Tibial artery (tissue), 4 donors: Measurements from ENCODE around the gene FOXK1.

Experiments used
- DNase-seq, 2 donors: peaks; one replicate each; pipeline ENCODE4 v3.0.0-alpha.2; 2019
- H3K27ac ChIP-seq, 2 donors: fragments of 200-600 bp; sonication (generic) in 1 of 2; 1 replicate in 1 of 2; 2 replicates in 1 of 2; pipeline ENCODE4 v1.5.1; 2018 to 2019; ENCODE audit warnings: mild to moderate bottlenecking in 1 of 2
- H3K27me3 ChIP-seq, 2 donors: fragments of 200-600 bp; sonication (generic) in 1 of 2; one replicate each; pipeline versions ENCODE4 v1.5.1 to v1.6.0; 2016 to 2019
- H3K36me3 ChIP-seq, 3 donors: fragments of 200-600 bp; sonication (generic) in 2 of 3; one replicate each; pipeline ENCODE4 v1.5.1; 2016 to 2019; ENCODE audit warnings: mild to moderate bottlenecking in 2 of 3
- H3K4me1 ChIP-seq, 4 donors: fragments of 200-600 bp; sonication (generic) in 2 of 4; 1 replicate in 3 of 4; 2 replicates in 1 of 4; pipeline ENCODE4 v1.5.1; 2016 to 2019
- H3K4me3 ChIP-seq, 2 donors: fragments of 200-600 bp; sonication (generic) in 1 of 2; 1 replicate in 1 of 2; 2 replicates in 1 of 2; pipeline ENCODE4 v1.5.1; 2018 to 2019; ENCODE audit warnings: mild to moderate bottlenecking in 2 of 2
- H3K9me3 ChIP-seq, 3 donors: fragments of 200-600 bp; sonication (generic) in 1 of 3; one replicate each; pipeline ENCODE4 v1.5.1; 2016 to 2019
- intact Hi-C: fragments of 100-400 bp; cut with DNase I; formaldehyde crosslinking; loops from one replicate; pipeline ENCODE4 v1.15.0; 2023; ENCODE audit warnings: low total_unique reads
- TF ChIP-seq, protein P1 (sequence below), 2 experiments: fragments of 200-600 bp in 1 of 2; fragments of 450-650 bp in 1 of 2; IDR thresholded peaks; one replicate each; pipeline ENCODE4 v1.5.1; 2017 to 2019; ENCODE audit warnings: antibody characterized with exemption in 2 of 2, mild to moderate bottlenecking in 1 of 2, moderate library complexity in 1 of 2

The FOXK1 gene

DNA sequence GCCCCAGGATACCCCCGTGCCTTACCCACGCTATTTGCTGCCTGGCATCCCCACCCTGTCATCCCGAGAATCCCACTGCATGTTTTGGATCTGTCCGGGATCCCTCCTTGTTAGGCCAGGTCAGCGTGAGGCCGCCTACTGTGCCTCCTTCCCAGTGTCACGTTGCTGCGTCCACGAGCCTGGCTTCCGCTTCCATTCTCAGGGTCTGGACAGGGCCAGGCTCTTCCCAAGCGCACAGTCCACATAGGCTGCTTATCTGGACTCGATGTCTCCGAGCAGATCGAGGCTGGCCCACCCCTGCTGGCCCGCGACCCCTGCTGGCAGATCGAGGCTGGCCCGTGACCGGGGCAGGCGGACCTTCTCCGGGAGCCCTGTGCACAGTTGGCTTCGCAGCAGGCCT, 27.1 kb downstream of the FOXK1 start:
- H3K27me3 ChIP-seq: no peaks in the 10 kb centered on the region
- H3K27ac ChIP-seq: no peak overlapping the region
- H3K9me3 ChIP-seq: no peaks in the 10 kb centered on the region
- DNase-seq: no peak
- peaks cover 0 to 7% (median 0%) of the 10 kb centered on the region in 3 donors for H3K36me3 ChIP-seq
- no peak overlapping the region for H3K4me3 ChIP-seq
- peaks cover 0 to 74% (median 41%) of the 10 kb centered on the region in 4 donors for H3K4me1 ChIP-seq
- intact Hi-C loops: no loop called here
- TF ChIP-seq, protein P1, sequence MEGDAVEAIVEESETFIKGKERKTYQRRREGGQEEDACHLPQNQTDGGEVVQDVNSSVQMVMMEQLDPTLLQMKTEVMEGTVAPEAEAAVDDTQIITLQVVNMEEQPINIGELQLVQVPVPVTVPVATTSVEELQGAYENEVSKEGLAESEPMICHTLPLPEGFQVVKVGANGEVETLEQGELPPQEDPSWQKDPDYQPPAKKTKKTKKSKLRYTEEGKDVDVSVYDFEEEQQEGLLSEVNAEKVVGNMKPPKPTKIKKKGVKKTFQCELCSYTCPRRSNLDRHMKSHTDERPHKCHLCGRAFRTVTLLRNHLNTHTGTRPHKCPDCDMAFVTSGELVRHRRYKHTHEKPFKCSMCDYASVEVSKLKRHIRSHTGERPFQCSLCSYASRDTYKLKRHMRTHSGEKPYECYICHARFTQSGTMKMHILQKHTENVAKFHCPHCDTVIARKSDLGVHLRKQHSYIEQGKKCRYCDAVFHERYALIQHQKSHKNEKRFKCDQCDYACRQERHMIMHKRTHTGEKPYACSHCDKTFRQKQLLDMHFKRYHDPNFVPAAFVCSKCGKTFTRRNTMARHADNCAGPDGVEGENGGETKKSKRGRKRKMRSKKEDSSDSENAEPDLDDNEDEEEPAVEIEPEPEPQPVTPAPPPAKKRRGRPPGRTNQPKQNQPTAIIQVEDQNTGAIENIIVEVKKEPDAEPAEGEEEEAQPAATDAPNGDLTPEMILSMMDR (IDR thresholded peaks at IDR 0.05): no peak

DNA sequence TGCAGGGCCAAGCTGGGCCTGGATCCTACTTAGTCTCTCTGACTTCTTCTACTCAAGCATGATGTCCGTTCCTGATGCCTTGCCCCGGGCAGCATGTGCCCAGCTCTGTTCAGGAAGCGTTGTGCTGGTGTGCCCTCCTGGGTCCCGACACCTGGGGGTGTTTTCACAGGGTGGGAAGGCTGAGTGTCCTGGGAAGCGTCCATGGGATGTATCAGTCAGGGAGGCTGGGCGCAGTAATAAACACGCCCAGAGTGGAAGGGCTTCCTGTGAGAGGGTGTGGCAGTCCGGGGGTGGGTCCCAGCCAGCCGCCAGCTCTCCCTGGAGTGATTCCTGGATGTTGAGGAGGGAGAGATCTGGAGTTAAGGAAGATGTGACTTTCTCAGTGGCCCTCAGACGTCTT, 29.0 kb downstream of the FOXK1 start:
- DNase-seq: no peak
- TF ChIP-seq, protein P1 (IDR thresholded peaks at IDR 0.05): no peak
- peaks cover 0 to 7% (median 0%) of the 10 kb centered on the region in 3 donors for H3K36me3 ChIP-seq
- H3K9me3 ChIP-seq: no peaks in the 10 kb centered on the region
- H3K4me3 ChIP-seq: no peak overlapping the region
- H3K4me1 ChIP-seq: peaks cover 0 to 74% (median 43%) of the 10 kb centered on the region in 4 donors
- intact Hi-C loops: no loop called here
- H3K27me3 ChIP-seq: no peaks in the 10 kb centered on the region
- peak overlapping the region in 1 of 2 donors; percentile 26 for H3K27ac ChIP-seq

DNA sequence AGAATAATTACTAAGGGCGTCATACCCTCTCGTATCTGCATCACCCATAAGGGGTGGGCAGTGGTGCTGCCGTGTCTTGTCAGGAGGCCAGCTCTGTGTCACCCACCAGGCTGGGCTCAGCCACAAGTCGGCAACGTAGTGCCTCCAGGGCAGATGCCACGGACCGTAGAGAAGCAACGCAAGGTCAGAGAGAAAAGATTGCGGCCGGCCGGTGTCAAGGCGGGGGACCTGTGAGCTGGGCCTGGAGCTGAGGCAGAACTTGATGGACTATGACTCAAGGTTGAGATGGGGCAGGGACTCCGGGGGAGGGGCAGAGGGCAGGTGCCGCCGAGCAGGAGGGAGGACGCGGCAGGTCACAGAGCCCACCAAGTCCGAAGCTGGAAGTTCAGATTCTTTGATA, 29.5 kb downstream of the FOXK1 start:
- no peak overlapping the region for H3K4me3 ChIP-seq
- peaks cover 0 to 7% (median 0%) of the 10 kb centered on the region in 3 donors for H3K36me3 ChIP-seq
- DNase-seq: no peak
- TF ChIP-seq, protein P1 (IDR thresholded peaks at IDR 0.05): no peak
- H3K9me3 ChIP-seq: no peaks in the 10 kb centered on the region
- H3K27me3 ChIP-seq: no peaks in the 10 kb centered on the region
- peaks cover 0 to 74% (median 45%) of the 10 kb centered on the region in 4 donors for H3K4me1 ChIP-seq
- H3K27ac ChIP-seq: peak overlapping the region in 1 of 2 donors; percentile 26
- intact Hi-C loops: no loop called here

DNA sequence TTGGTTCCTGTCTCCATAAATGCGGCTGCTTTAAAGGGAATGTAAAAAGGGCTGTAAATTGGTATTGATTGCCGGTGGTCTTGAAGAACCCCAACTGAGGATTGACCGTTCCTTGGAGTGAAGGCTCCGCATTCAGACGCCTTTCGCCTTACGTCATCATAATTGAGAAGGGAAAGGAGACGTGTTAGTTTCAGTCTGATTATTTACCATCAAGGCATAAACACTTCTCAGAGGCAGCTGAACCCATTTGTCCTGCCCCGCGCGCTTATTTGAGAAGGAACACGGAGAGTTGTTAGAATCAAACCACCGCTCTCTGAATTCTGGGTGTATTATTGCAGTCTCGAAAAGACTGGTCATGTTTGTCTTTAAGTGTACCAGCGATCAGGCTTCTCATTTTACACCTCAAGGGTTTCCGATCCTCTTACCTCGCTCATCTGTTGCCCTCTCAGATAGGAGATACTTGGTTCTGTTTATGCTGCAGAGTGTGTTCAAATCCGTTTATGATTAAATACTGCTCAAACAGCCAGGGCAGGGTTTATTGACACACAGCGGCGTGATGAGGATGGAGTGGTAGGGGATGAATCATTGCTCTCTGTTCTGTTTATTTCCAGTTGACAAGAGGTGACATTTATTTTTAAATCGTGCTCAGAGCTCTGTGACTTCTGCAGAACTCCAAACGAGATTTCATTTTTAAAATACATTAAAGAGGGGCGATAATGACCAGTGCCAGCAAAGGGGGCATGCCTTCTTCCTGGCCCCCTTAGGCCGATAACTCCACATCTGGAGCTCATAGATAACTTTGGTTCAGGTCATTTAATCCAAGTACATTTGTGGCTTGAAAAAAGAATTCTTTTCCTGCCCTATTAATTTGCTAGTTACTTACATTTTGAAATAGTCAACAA, 30.4 kb downstream of the FOXK1 start:
- Histone ChIP-seq H3K4me3 (no peak overlapping the region), H3K27me3 (no peaks in the 10 kb centered on the region), H3K4me1 (peaks cover 0 to 72% (median 43%) of the 10 kb centered on the region in 4 donors), H3K9me3 (no peaks in the 10 kb centered on the region), H3K36me3 (peaks cover 0 to 7% (median 0%) of the 10 kb centered on the region in 3 donors), H3K27ac (peak overlapping the region; percentile 24 to 29)
- intact Hi-C loops: no loop called here
- DNase-seq: no peak
- TF ChIP-seq, protein P1 (IDR thresholded peaks at IDR 0.05): no peak

DNA sequence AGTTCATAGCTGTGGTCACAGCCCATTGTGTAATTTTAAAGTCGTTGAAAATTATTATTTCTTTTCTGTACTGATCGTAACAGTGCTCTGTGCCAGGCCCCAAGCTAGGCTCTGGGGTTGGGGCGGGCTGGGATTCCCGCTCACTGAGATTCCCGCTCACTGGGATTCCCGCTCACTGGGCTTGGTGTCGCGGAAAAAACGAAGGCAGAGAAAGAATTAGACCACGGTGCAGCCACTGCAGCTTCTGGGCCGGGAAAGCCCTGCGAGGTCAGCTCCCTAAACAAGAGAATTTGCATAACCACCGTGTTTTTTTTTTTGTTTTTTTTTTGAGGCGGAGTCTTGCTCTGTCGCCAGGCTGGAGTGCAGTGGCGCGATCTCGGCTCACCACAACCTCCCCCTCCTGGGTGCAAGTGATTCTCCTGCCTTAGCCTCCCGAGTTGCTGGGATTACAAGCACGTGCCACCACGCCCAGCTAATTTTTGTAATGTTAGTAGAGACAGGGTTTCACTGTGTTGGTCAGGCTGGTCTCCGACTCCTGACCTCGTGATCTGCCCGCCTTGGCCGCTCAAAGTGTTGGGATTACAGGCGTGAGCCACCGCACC, 31.2 kb downstream of the FOXK1 start:
- Histone ChIP-seq H3K27ac (peak overlapping the region; percentile 24 to 29), H3K27me3 (no peaks in the 10 kb centered on the region), H3K4me1 (peaks cover 0 to 65% (median 37%) of the 10 kb centered on the region in 4 donors), H3K9me3 (no peaks in the 10 kb centered on the region), H3K36me3 (peaks cover 0 to 12% (median 5%) of the 10 kb centered on the region in 3 donors), H3K4me3 (no peak overlapping the region)
- TF ChIP-seq, protein P1 (IDR thresholded peaks at IDR 0.05): no peak
- intact Hi-C loops: no loop called here
- DNase-seq: no peak
